ENCODE measurements around the gene RAD23B.

RAD23B gene

GRCh38 chr9:107266624-107267368 lies 16.3 kb upstream of the RAD23B start:
- no peak for DNase-seq

DNA sequence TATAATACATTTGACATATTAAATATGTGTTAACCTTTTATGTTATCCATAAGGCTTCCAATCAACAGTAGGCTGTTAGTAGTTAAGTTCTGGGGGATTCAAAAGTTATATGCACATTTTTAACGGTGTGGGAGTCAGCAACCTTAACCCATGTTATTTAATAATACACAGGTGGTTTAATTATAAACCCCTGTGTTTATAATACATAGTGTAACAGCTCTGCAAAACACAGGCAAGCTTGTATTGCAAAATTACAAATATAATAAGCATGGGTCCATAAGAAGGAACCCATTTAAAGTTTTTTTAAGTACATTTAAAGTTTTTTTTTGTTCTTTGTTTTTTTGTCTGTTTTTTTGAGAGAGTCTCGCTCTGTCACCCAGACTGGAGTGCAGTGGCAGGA lies 14.5 kb upstream of the RAD23B start:
- DNase-seq: no peak

DNA sequence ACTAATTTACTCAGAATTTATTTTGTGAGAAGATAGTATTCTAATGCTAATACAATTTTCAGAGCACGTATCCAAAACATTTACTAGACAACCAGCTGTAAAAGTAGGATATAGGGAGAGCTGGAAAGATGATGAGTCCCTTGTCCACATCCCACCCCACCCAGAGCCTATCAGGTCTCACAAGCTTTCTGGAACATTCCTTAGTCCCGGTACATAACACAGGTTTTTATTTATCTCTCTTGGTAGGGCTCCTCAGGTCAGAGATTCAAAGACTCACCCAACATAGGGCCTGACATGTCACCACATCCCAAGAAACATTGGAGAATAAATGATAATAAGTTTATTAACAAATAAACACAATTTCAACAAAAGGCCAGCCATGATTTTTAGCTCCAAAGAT lies 13.8 kb upstream of the RAD23B start:
- no peak for DNase-seq

DNA sequence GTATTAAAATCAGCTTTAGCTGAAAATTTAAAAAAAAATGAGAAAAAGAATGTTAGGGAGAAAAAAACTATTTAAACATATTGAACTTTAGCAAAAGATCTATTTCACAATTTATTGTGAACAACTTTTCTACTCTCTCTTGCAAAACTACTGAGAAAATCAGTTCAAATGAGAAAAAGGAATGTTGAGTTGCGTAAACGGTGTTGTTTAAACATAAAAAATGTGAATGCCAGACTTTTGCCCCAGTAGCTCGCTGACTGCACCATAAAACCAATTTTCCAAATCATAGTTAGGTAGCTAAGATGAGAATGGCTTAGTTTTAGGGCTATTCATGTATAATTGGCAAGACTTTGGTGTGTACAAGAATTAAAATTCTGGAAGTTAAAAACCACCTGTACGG lies 13.4 kb upstream of the RAD23B start:
- no peak for DNase-seq

- DNase-seq: no peak
These were observed 13.0 kb upstream of the RAD23B start for GRCh38 chr9:107270082-107270481.

GRCh38 chr9:107270580-107270979 lies 12.5 kb upstream of the RAD23B start:
- DNase-seq: no peak

DNA sequence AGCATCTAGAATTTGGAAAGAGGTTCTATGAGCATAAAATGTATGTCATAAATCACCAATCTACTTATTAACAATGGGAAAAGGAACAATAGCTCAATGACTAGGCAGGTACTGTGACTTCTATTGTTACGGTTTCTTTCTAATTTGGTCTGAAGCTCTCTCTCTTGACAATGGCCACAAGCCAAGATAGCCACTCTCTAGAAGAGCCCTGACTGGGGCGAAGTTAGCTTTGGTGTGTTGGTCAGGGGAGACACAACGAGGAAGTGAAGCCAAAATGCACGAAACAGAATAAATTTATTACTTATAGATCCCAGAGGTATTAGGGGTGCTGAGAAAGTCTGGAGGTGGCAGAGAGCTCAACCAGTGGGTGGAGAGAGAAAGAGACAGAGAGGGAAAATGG lies 9.4 kb upstream of the RAD23B start:
- no peak for DNase-seq

GRCh38 chr9:107274096-107274495 lies 9.0 kb upstream of the RAD23B start:
- DNase-seq: no peak

- DNase-seq: no peak
These were observed 8.1 kb upstream of the RAD23B start for GRCh38 chr9:107274953-107275422.

- DNase-seq: no peak
These were observed 7.5 kb upstream of the RAD23B start for GRCh38 chr9:107275530-107275929.

- no peak for DNase-seq
These were observed 5.9 kb upstream of the RAD23B start for GRCh38 chr9:107276966-107277710.

DNA sequence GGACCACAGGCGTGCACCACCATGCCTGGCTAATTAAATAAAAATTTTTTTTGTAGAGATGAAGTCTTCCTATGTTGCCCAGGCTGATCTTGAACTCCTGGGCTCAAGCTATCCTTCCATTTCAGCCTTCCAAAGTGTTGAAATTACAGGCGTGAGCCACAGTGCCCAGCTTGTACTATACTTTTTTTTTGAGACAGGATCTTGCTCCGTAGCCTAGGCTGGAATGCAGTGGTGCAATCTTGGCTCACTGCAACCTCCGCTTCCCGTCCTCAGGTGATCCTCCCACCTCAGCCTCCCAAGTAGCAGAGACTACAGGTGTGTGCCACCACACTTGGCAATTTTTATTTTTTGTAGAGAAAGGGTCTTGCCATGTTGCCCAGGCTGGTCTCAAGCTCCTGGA lies 5.3 kb upstream of the RAD23B start:
- DNase-seq: no peak

DNA sequence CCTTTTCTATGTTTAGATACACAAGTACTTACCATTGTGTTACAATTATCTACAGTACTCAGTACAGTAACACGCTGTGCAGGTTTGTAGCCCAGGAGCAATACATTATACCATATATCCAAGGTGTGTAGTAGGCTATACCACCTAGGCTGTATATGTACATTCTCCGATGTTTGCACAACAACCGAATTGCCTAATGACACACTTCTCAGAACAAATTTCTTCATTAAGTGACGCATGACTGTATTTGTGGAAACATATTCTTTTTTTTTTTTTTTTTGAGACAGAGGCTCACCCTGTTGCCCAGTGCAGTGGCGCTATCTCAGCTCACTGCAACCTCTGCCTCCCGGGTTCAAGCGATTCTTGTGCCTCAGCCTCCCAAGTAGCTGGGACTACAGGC lies 4.0 kb upstream of the RAD23B start:
- DNase-seq: no peak

DNA sequence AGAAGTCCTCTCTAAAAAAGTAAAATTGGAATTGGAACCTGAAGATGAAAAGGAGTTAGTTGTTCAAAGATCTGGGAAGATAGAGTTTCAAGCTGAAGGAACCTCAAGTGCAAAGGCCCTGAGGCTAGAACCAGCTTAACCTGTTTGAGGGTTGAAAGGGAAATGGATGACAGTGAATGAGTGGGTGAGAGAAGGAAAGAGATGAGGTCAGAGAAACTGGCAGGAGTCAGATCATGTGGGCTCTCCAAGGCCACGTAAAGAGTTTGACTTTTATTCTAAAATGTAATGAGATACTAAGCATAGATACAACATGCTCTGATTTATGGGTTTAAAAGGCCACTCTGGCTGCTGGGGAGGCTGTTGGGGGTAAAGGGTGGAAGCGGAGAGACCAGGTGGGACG lies 2.5 kb upstream of the RAD23B start:
- no peak for DNase-seq

DNA sequence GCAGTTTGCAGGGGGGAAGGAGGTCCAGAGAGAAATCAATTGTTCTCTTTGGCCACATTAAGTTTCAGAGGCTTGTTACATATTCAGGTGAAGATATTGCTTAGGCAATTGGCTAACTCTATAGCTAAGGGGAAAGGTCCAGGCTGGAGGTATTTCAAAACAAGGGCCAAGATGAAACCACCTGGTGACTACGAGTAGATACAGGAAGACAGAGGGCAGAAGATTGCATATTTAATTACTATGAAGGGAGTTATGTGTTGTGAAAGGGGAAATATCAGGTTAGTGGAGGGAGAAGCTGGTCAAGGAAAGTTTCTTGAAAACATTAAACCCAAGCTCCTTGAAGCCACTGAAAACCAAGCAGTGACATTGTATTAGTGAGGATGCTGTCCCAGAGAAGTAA lies 1.9 kb upstream of the RAD23B start:
- no peak for DNase-seq

- no peak for DNase-seq
These were observed 984 bp upstream of the RAD23B start for GRCh38 chr9:107281922-107282667.

DNA sequence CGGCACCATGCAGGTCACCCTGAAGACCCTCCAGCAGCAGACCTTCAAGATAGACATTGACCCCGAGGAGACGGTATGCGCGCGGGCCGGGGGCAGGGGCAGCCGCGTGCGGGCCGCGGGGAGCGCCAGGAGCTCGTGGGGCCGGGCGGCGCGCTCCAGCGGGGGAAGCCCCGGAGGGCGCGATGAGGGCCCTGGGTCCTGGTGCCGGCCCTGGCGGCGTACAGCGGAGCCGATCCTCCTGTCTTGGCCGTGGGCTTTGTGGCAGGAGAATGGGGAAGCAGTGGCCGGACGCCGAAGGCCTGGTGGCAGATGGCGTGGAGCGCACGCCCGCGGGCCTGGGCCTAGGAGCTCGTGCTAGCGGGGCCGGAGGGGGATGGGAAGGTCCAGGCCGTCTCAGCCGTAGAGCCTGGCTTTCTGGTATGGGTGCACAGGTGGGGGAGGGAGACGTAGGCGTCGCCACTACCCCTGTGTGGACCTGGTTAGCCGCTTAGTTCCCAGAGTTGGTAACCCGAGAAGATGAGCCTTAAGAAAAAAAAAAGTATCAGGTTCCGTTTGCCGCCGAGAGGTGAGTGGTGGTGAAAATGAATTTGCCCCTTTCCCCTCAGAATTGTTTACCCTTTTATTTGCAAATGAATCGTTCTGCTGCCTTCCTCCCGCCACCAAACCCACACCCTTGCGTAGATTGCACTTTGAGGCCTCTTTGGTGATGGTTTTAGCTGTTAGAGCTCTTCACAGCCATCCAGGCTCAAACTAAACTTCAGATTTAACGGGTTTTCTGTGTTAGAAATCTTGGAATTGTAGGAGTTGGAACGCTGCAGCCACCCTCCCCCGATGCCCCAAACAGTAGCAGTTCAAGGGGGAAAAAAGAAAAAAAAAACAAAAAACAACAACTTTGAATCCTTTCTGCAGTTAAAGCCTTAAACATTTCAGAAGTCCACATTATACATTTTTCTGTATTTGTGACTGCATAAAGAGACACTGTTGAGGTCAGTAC lies 841 bp downstream of the RAD23B start:
- peak; percentile 88 for DNase-seq

- no peak for DNase-seq
These were observed 1.6 kb downstream of the RAD23B start for GRCh38 chr9:107284636-107285035.

GRCh38 chr9:107285286-107285685 lies 2.2 kb downstream of the RAD23B start:
- no peak for DNase-seq

DNA sequence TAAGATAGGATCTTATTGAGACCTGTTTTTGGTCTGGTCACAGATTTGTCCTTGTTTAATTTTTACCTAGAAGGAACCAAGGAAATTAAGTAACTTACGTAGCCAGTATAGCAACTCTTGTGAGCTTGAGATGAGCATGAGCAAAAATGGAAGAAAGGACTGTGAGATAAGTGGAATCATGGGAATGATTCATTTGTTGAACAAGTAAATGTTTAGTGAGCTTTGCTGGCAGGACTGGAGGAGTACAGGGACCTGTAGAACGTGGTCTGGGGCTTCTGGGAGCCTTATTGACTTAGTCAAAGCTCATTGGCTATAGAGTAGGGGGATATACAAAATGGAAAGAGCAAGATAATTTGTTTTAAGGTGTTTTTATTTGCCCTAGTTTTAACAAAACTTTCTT lies 3.0 kb downstream of the RAD23B start:
- DNase-seq: no peak

- DNase-seq: no peak
These were observed 5.6 kb downstream of the RAD23B start for GRCh38 chr9:107288701-107289100.

GRCh38 chr9:107290619-107291018 lies 7.5 kb downstream of the RAD23B start:
- DNase-seq: no peak

All from right kidney (tissue), 1 donor.